K562 (cell line): ENCODE measurements around the gene ABI3BP. TPM values are rescaled to one million over a fixed set of nuclear protein-coding genes. Genes with fewer than 3 reads are reported as not detected.

Experiments
- ATAC-seq: fragments of 200-7000 bp; cut with Tn5 transposase; 3 replicates; pipeline ENCODE4 v1.9.1; 2020; ENCODE audit warnings: moderate library complexity
- BruUV-seq: library from RNA; stranded (reverse); fragments of 400-500 nt; replicated peaks from 2 replicates; lab custom pipeline; 2021; lab: Mats Ljungman, UMichigan
- CTCF ChIA-PET: fragments of 300-600 bp; formaldehyde crosslinking; extraction: SDS; loops from one replicate; lab custom pipeline; 2021; ENCODE audit warnings: low intra/inter-chr PET ratio; lab: Yijun Ruan, JAX
- POLR2A ChIA-PET: fragments of 300-600, 350-650 bp; sonication (Branson Sonifier 250); formaldehyde crosslinking; extraction: SDS; loops from one replicate; lab custom pipeline; 2021; ENCODE audit warnings: antibody characterized with exemption, inconsistent platforms; lab: Yijun Ruan, JAX
- DNase-seq, 4 experiments: peaks; one replicate each; pipeline versions ENCODE4 v3.0.0 to v3.0.0-alpha.2; 2011 to 2018; ENCODE audit warnings: low spot score in 3 of 4, mixed read lengths in 3 of 4; ENCODE audit errors: extremely low read depth in 1 of 4
- FAIRE-seq: peaks from 2 replicates; lab custom pipeline; 2011; peaks lifted over from hg19 to GRCh38; lab: Jason Lieb, UNC
- H2AFZ ChIP-seq: 2 replicates; pipeline ENCODE4 v1.6.0; 2011; ENCODE audit warnings: low read depth, low read length, control low read depth, inconsistent platforms
- H3K27ac ChIP-seq: fragments of 200-600 bp; 3 replicates; pipeline ENCODE4 v1.8.0; 2011; ENCODE audit warnings: low read depth, mild to moderate bottlenecking, control low read depth, inconsistent platforms, low read length, moderate library complexity, mixed read lengths; ENCODE audit errors: extremely low read depth
- H3K27me3 ChIP-seq, 2 experiments: fragments of 300-600 bp in 1 of 2; 2 replicates in 1 of 2; 3 replicates in 1 of 2; pipeline versions ENCODE4 v1.6.0 to v1.8.0; 2011; ENCODE audit warnings: inconsistent platforms in 2 of 2, low read length in 2 of 2, mild to moderate bottlenecking in 1 of 2, mixed read lengths in 1 of 2, moderate library complexity in 1 of 2; ENCODE audit not compliant: control insufficient read depth in 2 of 2, insufficient read depth in 2 of 2
- H3K36me3 ChIP-seq: fragments of 300-600 bp; 3 replicates; pipeline ENCODE4 v1.8.0; 2011; ENCODE audit warnings: mild to moderate bottlenecking, low read length, inconsistent platforms; ENCODE audit not compliant: control insufficient read depth, insufficient read depth
- H3K4me1 ChIP-seq, 2 experiments: fragments of 200-600 bp in 1 of 2; replicated peaks in 1 of 2; 2 replicates in 1 of 2; 3 replicates in 1 of 2; pipeline versions ENCODE4 v1.5.1 to v1.8.0; 2011; ENCODE audit warnings: inconsistent platforms in 2 of 2, low read length in 2 of 2, mild to moderate bottlenecking in 1 of 2, mixed read lengths in 1 of 2, moderate library complexity in 1 of 2; ENCODE audit not compliant: control insufficient read depth in 2 of 2, insufficient read depth in 2 of 2
- H3K4me2 ChIP-seq: 2 replicates; pipeline ENCODE4 v1.6.1; 2011; ENCODE audit warnings: low read length, control low read depth, inconsistent platforms, mixed read lengths; ENCODE audit not compliant: insufficient read depth
- H3K4me3 ChIP-seq: fragments of 200-600 bp; sonication (generic), shearing (Covaris generic); 2 replicates; pipeline ENCODE4 v1.5.1; 2016; ENCODE audit warnings: control low read depth, inconsistent platforms
- H3K79me2 ChIP-seq: fragments of 200-600 bp; 3 replicates; pipeline ENCODE4 v1.8.0; 2011; ENCODE audit warnings: low read length, inconsistent platforms; ENCODE audit not compliant: control insufficient read depth, insufficient read depth
- H3K9ac ChIP-seq, 2 experiments: 2 replicates each; pipeline versions ENCODE4 v1.6.0 to v1.6.1; 2011; ENCODE audit warnings: low read depth in 2 of 2, low read length in 2 of 2, control low read depth in 1 of 2, inconsistent platforms in 1 of 2, mild to moderate bottlenecking in 1 of 2, mixed read lengths in 1 of 2; ENCODE audit not compliant: insufficient read depth in 1 of 2
- H3K9me1 ChIP-seq: one replicate; pipeline ENCODE4 v1.6.0; 2011; ENCODE audit warnings: inconsistent platforms, mild to moderate bottlenecking, low read length, moderate library complexity; ENCODE audit not compliant: control insufficient read depth, insufficient read depth
- H3K9me3 ChIP-seq: replicated peaks from 2 replicates; pipeline ENCODE4 v1.5.1; 2011; ENCODE audit warnings: low read depth, low read length, inconsistent platforms; ENCODE audit not compliant: control insufficient read depth, insufficient read depth
- H4K20me1 ChIP-seq: replicated peaks from 2 replicates; pipeline ENCODE4 v1.6.1; 2011; ENCODE audit warnings: low read length, inconsistent platforms, mixed read lengths; ENCODE audit not compliant: control insufficient read depth, insufficient read depth
- CBFA2T3 ChIP-seq: fragments of 450-650 bp; IDR thresholded peaks from 2 replicates; pipeline ENCODE4 v1.6.1; 2017
- DPF2 ChIP-seq: fragments of 450-650 bp; IDR thresholded peaks from 2 replicates; pipeline ENCODE4 v1.6.1; 2016
- GABPB1 ChIP-seq: sonication (generic); formaldehyde crosslinking; IDR thresholded peaks from 2 replicates; pipeline ENCODE4 v1.8.0; 2022; ENCODE audit warnings: mild to moderate bottlenecking, missing genetic modification reagents
- HDAC8 ChIP-seq: fragments of 450-650 bp; IDR thresholded peaks from 2 replicates; pipeline ENCODE4 v1.6.1; 2016; ENCODE audit warnings: mild to moderate bottlenecking, missing genetic modification characterization, moderate library complexity, missing compliant biosample characterization
- HSF4 ChIP-seq: fragments of 250-450 bp; sonication (Bioruptor Pico); IDR thresholded peaks from 2 replicates; pipeline ENCODE4 v2.1.2; 2022; ENCODE audit warnings: mild to moderate bottlenecking, moderate library complexity, borderline replicate concordance
- LARP7 ChIP-seq: fragments of 450-650 bp; IDR thresholded peaks from 2 replicates; pipeline ENCODE4 v1.6.1; 2016
- MTA2 ChIP-seq: fragments of 450-650 bp; IDR thresholded peaks from 2 replicates; pipeline ENCODE4 v1.6.1; 2016; ENCODE audit warnings: low read depth
- PHF20 ChIP-seq: fragments of 450-650 bp; IDR thresholded peaks from 2 replicates; pipeline ENCODE4 v1.6.1; 2018; ENCODE audit not compliant: partially characterized antibody
- PHF21A ChIP-seq: fragments of 450-650 bp; IDR thresholded peaks from 2 replicates; pipeline ENCODE4 v1.6.1; 2017; ENCODE audit warnings: low read depth, borderline replicate concordance
- PYGO2 ChIP-seq: fragments of 450-650 bp; IDR thresholded peaks from 2 replicates; pipeline ENCODE4 v1.6.1; 2016; ENCODE audit warnings: mild to moderate bottlenecking, missing genetic modification characterization, moderate library complexity, missing compliant biosample characterization
- SRSF1 ChIP-seq: fragments of 200-400 bp; formaldehyde crosslinking; IDR thresholded peaks from 2 replicates; pipeline ENCODE4 v1.6.1; 2017; ENCODE audit warnings: mild to moderate bottlenecking, low read depth, low read length, moderate library complexity
- TCF3 ChIP-seq: sonication (generic); formaldehyde crosslinking; IDR thresholded peaks from 2 replicates; pipeline ENCODE4 v1.4.0; 2020; ENCODE audit warnings: mild to moderate bottlenecking, missing genetic modification reagents
- TCF7 ChIP-seq: sonication (generic); IDR thresholded peaks from 2 replicates; pipeline ENCODE4 v1.6.1; 2016; ENCODE audit warnings: antibody characterized with exemption, borderline replicate concordance
- ZNF384 ChIP-seq: IDR thresholded peaks from 2 replicates; pipeline ENCODE4 v1.6.1; 2012; ENCODE audit warnings: low read depth, low read length, improper control_type of control experiment
- ZNF707 ChIP-seq: fragments of 250-450 bp; sonication (Bioruptor Pico); conservative IDR thresholded peaks from 2 replicates; pipeline ENCODE4 v1.8.0; 2022; ENCODE audit warnings: inconsistent platforms, mild to moderate bottlenecking, moderate library complexity
- whole genome bisulfite sequencing: fragments of 100-300 bp; shearing (Covaris generic); methylation state at CpG from one replicate; pipeline ENCODE4 v1.1.6; 2016; ENCODE audit warnings: low coverage, mixed read lengths; ENCODE audit not compliant: insufficient coverage; ENCODE audit errors: missing lambda C conversion rate; 5-methylcytosine and 5-hydroxymethylcytosine counted together
- in situ Hi-C: fragments of 300-500 bp; cut with MboI; formaldehyde crosslinking; loops from 4 replicates; pipeline ENCODE4 v1.15.0; 2018; ENCODE audit warnings: inconsistent platforms, mixed read lengths
- intact Hi-C: fragments of 100-400 bp; cut with micrococcal nuclease; formaldehyde crosslinking; loops from 2 replicates; pipeline ENCODE4 v1.14.2; 2022
- polyA plus RNA-seq, 8 experiments: library from polyadenylated mRNA; depleted of rRNA in 4 of 8; stranded (reverse) in 5 of 8; unstranded in 3 of 8; fragments of >200 nt; fragmentation: Nextera tagmentation in 2 of 8; fragmentation: Illumina TruSeq in 1 of 8; extraction: Ambion mirVana in 2 of 8; extraction: Trizol in 1 of 8; gene quantifications; 2 replicates each; pipeline versions ENCODE4 v1.2.1 to v1.2.3, GENCODE V29; 2011 to 2014; ENCODE audit warnings: inconsistent platforms in 1 of 8, missing spikeins in 1 of 8
- total RNA-seq, 7 experiments: library from RNA; depleted of rRNA in 6 of 7; stranded (reverse); fragments of >200 nt in 6 of 7; fragmentation: Illumina TruSeq in 2 of 7; extraction: Trizol in 2 of 7; gene quantifications; 2 replicates each; pipeline versions ENCODE4 v1.2.1 to v1.2.3, GENCODE V29; 2011 to 2021; ENCODE audit warnings: low replicate concordance in 1 of 7
- TF ChIP-seq, protein P1 (sequence below): fragments of 250-450 bp; sonication (Bioruptor Pico); IDR thresholded peaks from 2 replicates; pipeline ENCODE4 v1.8.0; 2021; ENCODE audit warnings: mild to moderate bottlenecking, moderate library complexity
- TF ChIP-seq, protein P2 (sequence below): fragments of 450-650 bp; IDR thresholded peaks from 2 replicates; pipeline ENCODE4 v1.6.1; 2016

ABI3BP gene
- total and polyA plus RNA-seq, 9 of the 15 experiments (the other 6 are each of a cell fraction or from before 2014, with no cell fraction given) = 0.01 to 0.24 (median 0.06) TPM; not detected in 5

DNA sequence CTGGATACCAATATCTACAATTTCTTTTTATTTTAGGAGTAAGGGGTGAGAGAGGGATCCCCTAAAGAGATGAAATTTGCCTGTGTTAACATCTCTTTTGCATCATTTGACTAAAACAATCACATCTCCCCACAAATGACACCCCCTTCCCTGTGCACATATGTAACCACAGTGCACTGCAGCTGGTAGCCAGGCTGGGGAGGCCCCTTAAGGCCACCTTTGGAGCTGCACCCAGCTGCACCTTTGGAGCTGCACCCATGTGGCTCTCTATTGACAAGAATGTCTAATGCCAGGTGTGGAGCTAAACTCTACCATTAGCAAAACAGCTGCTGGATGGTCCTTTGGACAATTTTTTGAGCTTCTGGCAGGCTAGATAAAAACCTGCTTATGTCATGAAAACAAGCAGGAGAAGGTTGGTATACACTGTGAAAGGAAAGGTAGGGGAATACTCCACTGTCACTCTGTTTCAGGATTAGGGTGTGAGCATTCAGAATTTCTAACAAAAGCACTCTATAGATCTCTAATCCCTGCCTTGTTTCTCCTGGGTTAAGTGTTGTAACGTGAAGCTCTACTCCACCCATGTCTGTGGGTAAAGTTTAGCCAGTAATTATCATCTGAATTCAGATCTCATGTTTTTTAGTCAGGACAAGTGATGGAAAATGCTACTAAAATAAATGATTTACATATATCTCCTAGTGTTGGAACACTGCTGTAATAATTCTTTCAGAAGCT lies 231.8 kb downstream of the ABI3BP start (continued):
- TF ChIP-seq PHF20 = no peak
- 0 out of 2 replicates have a peak, but pooled peaks have one; percentile 14 for TF ChIP-seq MTA2
- TF ChIP-seq, protein P1, sequence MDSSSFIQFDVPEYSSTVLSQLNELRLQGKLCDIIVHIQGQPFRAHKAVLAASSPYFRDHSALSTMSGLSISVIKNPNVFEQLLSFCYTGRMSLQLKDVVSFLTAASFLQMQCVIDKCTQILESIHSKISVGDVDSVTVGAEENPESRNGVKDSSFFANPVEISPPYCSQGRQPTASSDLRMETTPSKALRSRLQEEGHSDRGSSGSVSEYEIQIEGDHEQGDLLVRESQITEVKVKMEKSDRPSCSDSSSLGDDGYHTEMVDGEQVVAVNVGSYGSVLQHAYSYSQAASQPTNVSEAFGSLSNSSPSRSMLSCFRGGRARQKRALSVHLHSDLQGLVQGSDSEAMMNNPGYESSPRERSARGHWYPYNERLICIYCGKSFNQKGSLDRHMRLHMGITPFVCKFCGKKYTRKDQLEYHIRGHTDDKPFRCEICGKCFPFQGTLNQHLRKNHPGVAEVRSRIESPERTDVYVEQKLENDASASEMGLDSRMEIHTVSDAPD (CRISPR knock-in tag) = no peak
- TF ChIP-seq TCF3 (CRISPR knock-in tag) = 0 out of 2 replicates have a peak, but pooled peaks have one; percentile 16
- 0 out of 2 replicates have a peak, but pooled peaks have one; percentile 18 for TF ChIP-seq DPF2
- TF ChIP-seq CBFA2T3 = peak; percentile 76

- ATAC-seq = no peak
- Histone ChIP-seq H3K9ac (no peak overlapping the region), H3K4me1 (no peaks in the 10 kb centered on the region; a peak in 2 of 5 replicates), H3K4me3 (no peak overlapping the region), H2AFZ (no peak overlapping the region), H4K20me1 (no peaks in the 10 kb centered on the region), H3K9me3 (no peaks in the 10 kb centered on the region), H3K36me3 (no peaks in the 10 kb centered on the region), H3K27ac (no peak overlapping the region), H3K27me3 (no peaks in the 10 kb centered on the region), H3K9me1 (no peaks in the 10 kb centered on the region), H3K79me2 (no peaks in the 10 kb centered on the region), H3K4me2 (no peak overlapping the region)
- POLR2A ChIA-PET = interaction anchor here (0.6 to 1.0 kb wide), 4 partner anchors 17 to 1123 kb away, joined by 3 to 5 read pairs (median 4); no protein-coding TSS in a partner anchor
- WGBS = 19% methylated on average over 4 of the region's 4 CpGs
- BruUV-seq = no TSS peak
- CTCF ChIA-PET = interaction anchor here (0.6 kb wide), 1 partner anchor 357 kb away, joined by 4 read pairs; no protein-coding TSS in a partner anchor
- TF ChIP-seq LARP7 = no peak
- TF ChIP-seq SRSF1 = no peak
- TF ChIP-seq HSF4 (CRISPR knock-in tag) = no peak
- no peak for TF ChIP-seq PYGO2
- no peak for TF ChIP-seq TCF7
- no peak for TF ChIP-seq HDAC8
- TF ChIP-seq, protein P2, sequence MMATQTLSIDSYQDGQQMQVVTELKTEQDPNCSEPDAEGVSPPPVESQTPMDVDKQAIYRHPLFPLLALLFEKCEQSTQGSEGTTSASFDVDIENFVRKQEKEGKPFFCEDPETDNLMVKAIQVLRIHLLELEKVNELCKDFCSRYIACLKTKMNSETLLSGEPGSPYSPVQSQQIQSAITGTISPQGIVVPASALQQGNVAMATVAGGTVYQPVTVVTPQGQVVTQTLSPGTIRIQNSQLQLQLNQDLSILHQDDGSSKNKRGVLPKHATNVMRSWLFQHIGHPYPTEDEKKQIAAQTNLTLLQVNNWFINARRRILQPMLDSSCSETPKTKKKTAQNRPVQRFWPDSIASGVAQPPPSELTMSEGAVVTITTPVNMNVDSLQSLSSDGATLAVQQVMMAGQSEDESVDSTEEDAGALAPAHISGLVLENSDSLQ = no peak
- no peak for TF ChIP-seq ZNF384
- no peak for TF ChIP-seq PHF21A
- no peak for TF ChIP-seq GABPB1 (CRISPR knock-in tag)
- no peak for TF ChIP-seq ZNF707 (CRISPR knock-in tag)
- intact Hi-C loops (no loop called here), in situ Hi-C loops (no loop called here)
- no peak for DNase-seq
- no peak for FAIRE-seq
Observed at GRCh38 chr3:100760377-100760776, 232.8 kb downstream of the ABI3BP start.
